ENCODE results near the gene KRTAP10-2.

DNA sequence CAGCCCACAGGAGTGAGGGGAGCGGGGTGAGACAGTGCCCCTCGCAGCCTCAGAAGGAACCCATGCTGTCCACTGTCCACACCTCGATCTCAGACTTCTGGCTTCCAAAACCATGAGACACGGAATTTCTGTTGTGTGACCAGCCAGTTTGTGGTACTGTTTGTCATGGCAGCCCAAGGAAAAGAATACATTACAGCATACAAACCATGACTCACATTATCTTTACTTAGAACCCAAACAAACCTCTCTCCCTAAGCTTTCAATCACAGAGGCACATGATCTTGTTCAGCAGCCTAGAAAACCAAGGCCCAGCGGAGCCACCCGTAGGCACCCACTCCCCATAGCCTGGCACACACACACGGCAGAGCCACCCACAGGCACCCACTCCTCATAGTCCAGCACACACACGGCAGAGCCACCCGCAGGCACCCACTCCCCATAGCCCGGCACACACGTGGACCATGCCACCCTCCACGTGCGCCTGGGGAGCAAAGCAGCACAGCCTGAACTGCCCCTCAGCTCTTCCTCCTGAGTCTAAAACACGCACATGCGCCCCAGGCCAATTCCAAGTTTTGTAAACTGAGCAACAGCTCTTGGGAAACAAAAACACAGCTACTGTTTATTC, 21.8 kb upstream of the KRTAP10-2 start:
- no peak for TF ChIP-seq EZH2phosphoT487 (IDR thresholded peaks at IDR 0.05; ENCODE audit: insufficient read depth, low read depth)
- TF ChIP-seq EZH2 (IDR thresholded peaks at IDR 0.05; ENCODE audit: insufficient read depth, poor library complexity, severe bottlenecking): no peak

All from GM23248 (cell line).